Cardiac muscle cell (in vitro differentiated cells and primary cell): ENCODE measurements around the gene SEPTIN8. TPM values are rescaled to one million over a fixed set of nuclear protein-coding genes. Genes with fewer than 3 reads are reported as not detected.
A peak's percentile ranks its signal among the peaks of the same experiment; 100 is the strongest.

Source experiments
- DNase-seq, 2 donors: peaks; one replicate each; pipeline versions ENCODE4 v3.0.0 to v3.0.0-alpha.2; 2010 to 2017; ENCODE audit warnings: low read depth in 1 of 2, low spot score in 1 of 2
- H3K27ac ChIP-seq: fragments of 200-600 bp; sonication (generic); 2 replicates; pipeline ENCODE4 v1.5.1; 2016
- H3K27me3 ChIP-seq: fragments of 200-600 bp; sonication (generic); 2 replicates; pipeline ENCODE4 v1.6.0; 2016; ENCODE audit warnings: control low read depth
- H3K36me3 ChIP-seq: fragments of 200-600 bp; sonication (generic); 2 replicates; pipeline ENCODE4 v1.5.1; 2016; ENCODE audit warnings: control low read depth
- H3K4me1 ChIP-seq: fragments of 200-600 bp; sonication (generic); 2 replicates; pipeline ENCODE4 v1.8.1; 2017; ENCODE audit warnings: low read depth, mild to moderate bottlenecking, mixed run types
- H3K4me3 ChIP-seq: fragments of 200-600 bp; sonication (generic); 2 replicates; pipeline ENCODE4 v1.5.1; 2016; ENCODE audit warnings: mild to moderate bottlenecking
- H3K9me3 ChIP-seq: fragments of 200-600 bp; sonication (generic); 2 replicates; pipeline ENCODE4 v1.5.1; 2017; ENCODE audit warnings: low read depth, mild to moderate bottlenecking, control low read depth
- CTCF ChIP-seq: IDR thresholded peaks from 2 replicates; pipeline ENCODE4 v1.5.1; 2012; ENCODE audit warnings: low read depth, mild to moderate bottlenecking, low read length
- polyA plus RNA-seq: library from polyadenylated mRNA; unstranded; fragments of >200 nt; fragmentation: Nextera tagmentation; extraction: Ambion mirVana; gene quantifications from 2 replicates; pipeline ENCODE4 v1.2.1, GENCODE V29; 2016
- total RNA-seq: library from RNA; depleted of rRNA; stranded (reverse); fragments of >200 nt; gene quantifications from 2 replicates; pipeline ENCODE4 v1.2.3, GENCODE V29; 2016

The SEPTIN8 gene
- total and polyA plus RNA-seq, 2 experiments from 2014 or later, result 18.6 to 51.9 TPM

GRCh38 chr5:132708645-132709044, 68.4 kb downstream of the SEPTIN8 start:
- Histone ChIP-seq H3K4me1 (no peaks in the 10 kb centered on the region), H3K27ac (no peak overlapping the region), H3K27me3 (no peaks in the 10 kb centered on the region), H3K9me3 (no peaks in the 10 kb centered on the region), H3K4me3 (no peak overlapping the region), H3K36me3 (peaks cover 7% of the 10 kb centered on the region)
- no peak for TF ChIP-seq CTCF
- DNase-seq, result no peak

GRCh38 chr5:132704875-132705274, 72.2 kb downstream of the SEPTIN8 start:
- Histone ChIP-seq H3K27me3 (no peaks in the 10 kb centered on the region), H3K36me3 (peaks cover 27% of the 10 kb centered on the region), H3K9me3 (no peaks in the 10 kb centered on the region), H3K4me3 (no peak overlapping the region), H3K4me1 (no peaks in the 10 kb centered on the region), H3K27ac (no peak overlapping the region)
- TF ChIP-seq CTCF, result no peak
- DNase-seq, result peak in 1 of 2 donors; percentile 11

Other genes starting within 250 kb of the SEPTIN8 start
- gene IL5, start 233.7 kb downstream of the SEPTIN8 start, total RNA-seq, result not detected in 2 replicates
- gene IL5, start 233.7 kb downstream of the SEPTIN8 start, polyA plus RNA-seq, result not detected in 2 replicates
- gene RAD50, start 220.3 kb downstream of the SEPTIN8 start, total RNA-seq, result 10.4 and 13.4 TPM in 2 replicates
- gene RAD50, start 220.3 kb downstream of the SEPTIN8 start, polyA plus RNA-seq, result 27.3 and 36.6 TPM in 2 replicates
- not detected in 2 replicates for gene IL13, start 119.1 kb downstream of the SEPTIN8 start, total RNA-seq
- not detected in 2 replicates for gene IL13, start 119.1 kb downstream of the SEPTIN8 start, polyA plus RNA-seq
- not detected in 2 replicates for gene IL4, start 103.2 kb downstream of the SEPTIN8 start, total RNA-seq
- not detected in 2 replicates for gene IL4, start 103.2 kb downstream of the SEPTIN8 start, polyA plus RNA-seq
- 4.8 and 5.4 TPM in 2 replicates for gene KIF3A, start 39.7 kb downstream of the SEPTIN8 start, total RNA-seq
- 10.5 and 13.4 TPM in 2 replicates for gene KIF3A, start 39.7 kb downstream of the SEPTIN8 start, polyA plus RNA-seq
- gene CCNI2, start 29.8 kb downstream of the SEPTIN8 start, total RNA-seq, result not detected in 2 replicates
- 0.66 and 0.97 TPM in 2 replicates for gene CCNI2, start 29.8 kb downstream of the SEPTIN8 start, polyA plus RNA-seq
- 0.14 TPM in 1 of 2 replicates, not detected in the other for gene SOWAHA, start 36.1 kb upstream of the SEPTIN8 start, total RNA-seq
- gene SOWAHA, start 36.1 kb upstream of the SEPTIN8 start, polyA plus RNA-seq, result not detected in 2 replicates
- gene SHROOM1, start 53.4 kb upstream of the SEPTIN8 start, total RNA-seq, result 8.1 and 9.8 TPM in 2 replicates
- 13.3 TPM in 2 replicates for gene SHROOM1, start 53.4 kb upstream of the SEPTIN8 start, polyA plus RNA-seq
- gene GDF9, start 89.2 kb upstream of the SEPTIN8 start, total RNA-seq, result 0.14 and 0.45 TPM in 2 replicates
- gene GDF9, start 89.2 kb upstream of the SEPTIN8 start, polyA plus RNA-seq, result 1.8 TPM in 1 of 2 replicates, not detected in the other
- gene UQCRQ, start 89.4 kb upstream of the SEPTIN8 start, total RNA-seq, result 97.0 and 217 TPM in 2 replicates
- 949 and 1,297 TPM in 2 replicates for gene UQCRQ, start 89.4 kb upstream of the SEPTIN8 start, polyA plus RNA-seq
- 1.2 and 3.1 TPM in 2 replicates for gene LEAP2, start 96.4 kb upstream of the SEPTIN8 start, total RNA-seq
- 1.5 and 3.6 TPM in 2 replicates for gene LEAP2, start 96.4 kb upstream of the SEPTIN8 start, polyA plus RNA-seq
- 52.7 and 83.6 TPM in 2 replicates for gene AFF4, start 186.4 kb upstream of the SEPTIN8 start, total RNA-seq
- 32.5 and 36.1 TPM in 2 replicates for gene AFF4, start 186.4 kb upstream of the SEPTIN8 start, polyA plus RNA-seq
- 7.8 and 14.8 TPM in 2 replicates for gene ZCCHC10, start 249.3 kb upstream of the SEPTIN8 start, total RNA-seq
- 34.8 and 37.9 TPM in 2 replicates for gene ZCCHC10, start 249.3 kb upstream of the SEPTIN8 start, polyA plus RNA-seq